Stimulated activated CD8-positive, alpha-beta memory T cell treated with anti-CD3 and anti-CD28 coated beads, Interleukin-4, amount 100 ng/mL, for 48 hours (primary cell): ENCODE results near the gene PXYLP1.
"Not testable (repeated sequence)": the region's sequence is repeated elsewhere in the genome, so short reads cannot be mapped to it uniquely, and the experiment has no call there.

Experiments used
- DNase-seq: peaks from one replicate; pipeline ENCODE4 v3.0.0-alpha.2; 2020

Gene PXYLP1

DNA sequence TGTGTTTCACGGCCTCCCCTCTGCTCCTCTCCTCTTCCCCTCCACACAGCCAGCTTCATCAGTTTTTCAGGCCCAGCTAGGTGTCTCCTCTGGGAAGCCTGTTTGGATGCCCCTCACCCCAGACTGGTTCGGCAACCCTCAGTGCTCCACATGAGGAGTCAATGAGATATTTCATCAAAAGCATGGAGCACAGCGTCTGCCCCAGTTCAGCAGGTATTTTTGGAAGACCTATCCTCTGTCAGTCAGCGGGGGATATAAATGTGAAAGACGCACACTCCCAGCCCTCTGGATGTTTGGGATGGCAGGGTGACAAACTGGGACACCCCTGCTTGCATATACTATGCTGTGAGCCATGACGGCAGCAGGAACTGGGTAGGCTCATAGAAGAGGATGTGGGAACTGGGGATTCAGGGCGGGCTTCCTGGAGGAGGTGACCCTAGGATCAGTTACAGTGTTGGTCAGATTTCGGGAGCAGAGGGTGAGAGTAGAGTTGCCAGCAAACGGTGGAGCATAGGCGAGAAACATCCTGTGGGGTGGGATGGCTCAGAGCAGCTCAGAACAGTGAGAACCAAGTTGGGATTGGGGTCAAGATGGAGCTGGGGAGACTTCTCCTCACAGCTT lies 42.9 kb downstream of the PXYLP1 start:
- DNase-seq, result no peak

DNA sequence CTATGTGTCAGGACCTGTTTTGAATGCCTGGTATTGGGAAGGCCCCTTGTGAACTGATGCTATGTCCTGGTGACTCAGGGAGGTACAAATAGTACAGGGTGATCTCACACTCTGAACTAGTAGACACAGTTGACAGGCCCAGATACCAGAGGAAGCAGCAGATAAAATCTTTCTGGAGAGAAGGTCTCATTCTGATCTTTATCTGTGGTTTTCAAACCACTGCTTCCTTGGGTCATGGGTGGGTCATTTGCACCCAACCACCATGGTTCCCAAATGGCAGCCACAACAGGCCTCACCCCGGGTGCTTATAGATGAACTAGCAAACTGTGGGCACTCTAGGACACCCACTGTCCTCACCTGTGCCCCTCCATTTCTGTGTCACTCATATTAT lies 43.4 kb downstream of the PXYLP1 start:
- no peak for DNase-seq

DNA sequence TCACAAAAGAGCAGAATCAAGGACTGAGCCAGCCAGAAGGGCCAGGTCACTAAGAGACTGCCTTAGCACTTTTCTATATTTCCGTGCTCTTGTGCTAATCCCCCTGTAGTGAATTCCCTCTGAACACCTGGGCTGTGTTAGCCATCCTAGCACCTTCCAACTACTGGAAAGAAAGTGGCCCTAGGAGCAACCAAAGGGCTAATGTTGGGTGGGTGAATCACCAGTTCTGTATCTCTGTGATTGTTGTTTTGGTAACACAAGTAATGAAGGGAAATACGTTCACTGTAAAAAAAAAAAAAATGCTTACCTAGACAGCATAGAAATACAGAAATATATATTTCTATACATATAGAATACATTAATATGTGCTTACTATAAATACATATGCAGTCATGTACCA lies 43.9 kb downstream of the PXYLP1 start:
- no peak for DNase-seq

DNA sequence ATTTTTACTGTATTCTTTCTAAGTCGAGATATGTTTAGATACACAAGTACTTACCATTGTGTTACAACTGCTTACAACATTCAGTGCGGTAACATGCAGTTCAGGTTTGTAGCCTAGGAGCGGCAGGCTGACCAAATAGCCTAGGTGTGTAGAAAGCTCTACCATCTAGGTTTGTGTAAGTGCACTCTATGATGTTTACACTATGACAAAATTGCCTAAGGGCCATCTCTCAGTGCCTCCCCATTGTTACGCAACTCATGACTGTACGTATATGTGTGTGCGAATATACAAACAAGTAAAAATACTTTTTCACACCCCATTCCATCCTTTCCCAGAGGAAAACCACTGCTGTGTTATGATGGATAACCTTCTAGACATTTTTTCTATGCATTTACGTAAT lies 44.3 kb downstream of the PXYLP1 start:
- DNase-seq, result no peak

DNA sequence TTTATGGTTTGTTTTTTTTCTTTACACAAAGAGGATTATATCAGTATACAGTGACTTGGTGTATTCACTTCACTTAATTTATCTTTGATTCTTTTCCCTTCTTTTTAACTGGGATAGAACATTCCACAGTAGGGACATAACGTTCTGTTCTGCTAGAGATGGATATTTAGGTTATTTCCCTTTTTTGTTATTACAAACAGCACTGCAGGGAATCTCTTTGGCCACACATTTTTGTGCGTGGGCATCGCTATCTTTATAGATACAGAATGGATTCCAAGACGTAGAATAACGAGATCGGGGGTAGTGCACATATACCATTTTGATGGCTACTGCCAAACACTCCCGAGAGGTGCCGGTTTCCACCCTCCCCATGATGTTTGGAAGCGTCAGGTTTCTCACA lies 44.8 kb downstream of the PXYLP1 start:
- no peak for DNase-seq

DNA sequence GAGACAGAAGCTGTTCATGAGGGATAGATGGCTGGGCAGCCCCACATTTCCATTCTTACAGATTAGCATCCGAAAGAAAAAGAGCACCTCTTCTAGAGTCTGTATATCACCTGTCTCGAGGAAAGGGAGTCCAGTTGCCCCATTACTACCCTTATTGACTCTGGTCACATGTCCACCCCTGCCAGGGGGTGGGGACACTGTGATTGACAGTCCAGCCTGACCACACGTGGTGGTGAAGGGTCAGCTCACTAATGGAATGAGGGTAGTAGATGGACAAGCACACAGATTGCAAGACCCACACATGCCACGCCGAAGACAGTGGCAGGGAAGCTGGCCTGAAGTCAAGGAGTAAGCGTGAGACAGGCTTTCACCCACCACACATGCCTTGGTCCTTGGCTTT lies 45.8 kb downstream of the PXYLP1 start:
- DNase-seq, result no peak

DNA sequence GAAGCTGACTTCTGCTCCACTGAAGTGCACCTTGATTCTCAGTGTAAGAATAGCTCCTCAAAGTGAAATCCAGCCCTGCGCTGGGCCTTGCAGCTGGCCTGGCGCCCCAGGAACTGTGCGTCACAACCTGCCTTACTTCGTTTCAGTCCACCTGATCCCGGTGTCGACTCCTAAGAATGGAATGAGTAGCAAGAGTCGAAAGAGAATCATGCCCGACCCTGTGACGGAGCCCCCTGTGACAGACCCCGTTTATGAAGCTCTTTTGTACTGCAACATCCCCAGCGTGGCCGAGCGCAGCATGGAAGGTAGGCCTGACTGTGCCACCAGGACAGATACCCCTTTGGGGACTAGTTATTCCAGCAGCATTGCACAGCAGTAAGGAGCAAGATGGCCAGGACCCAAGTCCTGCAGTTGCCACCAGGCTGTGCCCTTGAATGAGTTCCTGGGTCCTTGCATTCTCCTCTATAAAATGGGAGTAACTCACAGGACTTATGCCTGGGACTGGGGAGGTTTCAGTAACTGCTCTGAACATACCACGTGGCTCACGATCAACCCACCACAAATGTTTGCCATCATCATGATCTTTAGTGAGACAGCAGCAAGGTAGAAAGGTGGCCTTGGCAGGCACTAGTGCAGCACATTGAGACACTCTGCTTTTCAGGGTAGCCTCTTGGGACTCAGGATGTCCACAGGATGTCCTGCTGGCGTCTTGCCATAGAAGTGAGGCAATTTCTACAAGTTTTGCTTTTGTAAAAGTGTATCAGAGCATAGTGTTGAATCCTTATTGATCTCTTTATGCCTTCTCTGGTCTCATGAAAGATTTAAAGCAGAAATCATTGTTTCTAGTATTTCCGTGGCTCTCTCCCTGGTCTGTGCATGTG lies 46.8 kb downstream of the PXYLP1 start:
- DNase-seq, result no peak

DNA sequence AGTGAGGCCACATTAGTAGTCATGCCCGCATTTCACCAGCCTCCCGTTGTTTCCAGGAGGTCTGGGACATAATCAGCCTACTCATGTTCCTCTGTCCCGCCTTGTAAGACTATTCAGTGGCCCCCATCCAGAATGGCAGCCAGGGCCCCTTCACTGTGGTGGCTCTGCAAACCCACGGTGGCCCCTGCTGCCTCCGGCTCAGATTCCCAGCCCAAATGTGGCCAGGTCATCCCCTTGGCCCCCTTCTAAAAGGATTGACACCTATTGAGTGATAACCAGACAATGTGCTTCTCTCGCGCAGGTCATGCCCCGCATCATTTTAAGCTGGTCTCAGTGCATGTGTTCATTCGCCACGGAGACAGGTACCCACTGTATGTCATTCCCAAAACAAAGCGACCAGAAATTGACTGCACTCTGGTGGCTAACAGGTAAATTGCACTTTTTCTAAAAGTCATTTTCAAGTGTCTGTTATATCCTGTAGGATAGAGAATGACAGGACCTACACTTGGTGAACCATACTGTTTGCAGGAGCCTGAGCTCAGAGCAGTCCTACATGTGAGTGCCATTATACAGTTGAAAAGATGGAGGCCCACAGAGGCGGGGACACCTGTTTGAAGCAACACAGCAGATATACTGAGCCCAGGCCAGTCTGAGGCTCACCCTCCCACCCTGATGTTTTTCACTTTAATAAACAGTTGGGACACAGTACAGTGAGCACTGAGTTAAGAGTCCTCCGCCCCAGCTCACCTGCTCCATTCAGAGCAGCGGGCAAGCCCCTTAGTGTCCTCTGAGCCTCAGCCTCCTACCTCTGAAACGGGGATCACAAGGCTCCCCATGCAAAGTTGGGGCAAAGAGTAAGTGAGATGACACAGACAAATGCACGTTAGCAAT lies 47.7 kb downstream of the PXYLP1 start:
- DNase-seq, result no peak

DNA sequence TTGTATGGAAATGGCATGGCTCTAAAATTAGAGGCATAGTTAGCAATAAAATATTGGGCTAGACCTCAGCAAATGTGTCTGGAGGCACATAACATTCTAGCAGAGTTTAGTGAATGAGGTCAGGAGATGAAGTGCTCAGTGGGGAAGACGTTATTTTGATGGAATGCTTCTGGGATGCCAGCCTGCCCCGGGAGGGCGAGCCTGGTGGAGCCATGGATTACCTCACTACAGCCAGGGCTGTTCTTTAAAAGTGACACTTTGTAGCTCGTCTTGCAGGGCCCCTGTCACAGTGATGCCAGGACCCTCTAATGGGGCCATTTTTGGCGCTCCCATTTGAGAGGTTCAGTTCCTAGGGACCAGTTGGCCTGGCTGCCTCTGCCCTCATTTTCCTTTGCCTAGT lies 48.5 kb downstream of the PXYLP1 start:
- DNase-seq, result no peak

DNA sequence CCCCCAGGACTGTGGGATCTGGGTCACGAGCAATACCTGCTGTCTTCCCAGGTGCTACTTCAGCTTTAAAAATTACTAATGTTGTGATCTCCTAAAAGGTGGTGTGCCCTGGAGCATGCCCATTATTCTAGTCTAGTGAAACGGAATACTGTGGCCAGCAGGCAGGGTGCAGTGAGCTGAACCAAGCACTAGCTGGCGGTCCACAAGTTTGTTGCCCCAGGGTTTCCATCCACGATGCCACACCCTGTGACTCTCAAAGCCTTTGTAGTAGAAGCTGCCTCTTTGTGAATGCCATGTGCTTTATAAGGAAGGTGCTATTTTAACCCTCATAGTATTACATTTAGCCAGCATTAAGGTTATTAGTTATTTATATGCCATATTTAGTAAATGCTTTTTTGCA lies 49.1 kb downstream of the PXYLP1 start:
- DNase-seq, result no peak

DNA sequence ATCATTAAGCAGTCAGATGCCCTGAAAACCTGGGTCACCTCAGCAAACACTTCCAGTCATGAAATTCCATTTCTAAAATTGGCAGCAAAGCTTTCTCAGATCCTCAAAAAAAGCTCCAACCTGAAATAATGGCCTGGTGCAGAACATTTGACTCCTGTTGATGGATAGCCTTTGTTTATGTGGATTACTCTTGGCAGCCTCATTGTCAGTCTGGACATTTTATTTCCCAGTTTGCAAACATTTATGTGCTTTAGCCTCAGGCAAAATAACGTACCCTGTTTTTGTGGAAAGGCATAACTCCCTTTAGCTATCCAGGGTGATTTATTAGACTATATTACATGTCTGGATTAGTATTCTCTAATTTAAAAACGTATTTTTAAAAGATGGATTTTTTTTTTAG lies 53.9 kb downstream of the PXYLP1 start:
- no peak for DNase-seq

DNA sequence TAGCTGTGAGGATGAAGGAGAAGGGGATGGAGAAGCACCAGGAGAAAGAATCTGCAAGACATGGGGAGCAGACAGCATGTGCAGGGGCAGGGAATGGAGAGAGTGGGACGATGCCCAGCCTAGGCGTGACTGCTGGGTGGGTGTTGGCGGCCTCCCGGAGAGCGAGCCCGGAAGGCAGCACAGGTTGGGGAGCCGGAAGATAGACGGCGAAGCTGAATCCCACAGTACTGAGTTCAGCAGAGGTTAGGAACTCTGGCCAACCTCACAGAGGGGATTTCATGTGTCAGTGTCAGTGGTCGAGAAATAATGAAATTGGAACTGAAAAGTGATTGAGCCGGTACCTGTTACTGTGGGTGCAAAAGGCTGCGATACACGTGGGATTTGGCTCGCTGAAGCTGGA lies 55.2 kb downstream of the PXYLP1 start:
- no peak for DNase-seq

DNA sequence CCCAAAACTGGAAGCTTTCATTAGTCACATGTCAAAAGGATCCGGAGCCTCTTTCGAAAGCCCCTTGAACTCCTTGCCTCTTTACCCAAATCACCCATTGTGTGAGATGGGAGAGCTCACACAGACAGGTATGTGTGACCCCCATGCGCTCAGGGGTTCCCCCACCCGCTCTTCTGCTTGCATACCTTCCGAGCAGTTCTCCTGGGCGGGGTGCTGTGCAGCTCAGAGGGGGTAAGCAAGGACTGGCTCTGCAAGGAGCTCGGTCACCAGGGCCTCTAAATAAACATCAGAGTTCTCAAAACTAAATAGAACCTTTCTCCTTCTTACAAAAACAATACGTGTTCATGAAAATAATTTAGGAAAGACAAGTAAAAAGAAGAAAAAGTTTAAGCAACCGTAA lies 55.7 kb downstream of the PXYLP1 start:
- DNase-seq, result no peak

DNA sequence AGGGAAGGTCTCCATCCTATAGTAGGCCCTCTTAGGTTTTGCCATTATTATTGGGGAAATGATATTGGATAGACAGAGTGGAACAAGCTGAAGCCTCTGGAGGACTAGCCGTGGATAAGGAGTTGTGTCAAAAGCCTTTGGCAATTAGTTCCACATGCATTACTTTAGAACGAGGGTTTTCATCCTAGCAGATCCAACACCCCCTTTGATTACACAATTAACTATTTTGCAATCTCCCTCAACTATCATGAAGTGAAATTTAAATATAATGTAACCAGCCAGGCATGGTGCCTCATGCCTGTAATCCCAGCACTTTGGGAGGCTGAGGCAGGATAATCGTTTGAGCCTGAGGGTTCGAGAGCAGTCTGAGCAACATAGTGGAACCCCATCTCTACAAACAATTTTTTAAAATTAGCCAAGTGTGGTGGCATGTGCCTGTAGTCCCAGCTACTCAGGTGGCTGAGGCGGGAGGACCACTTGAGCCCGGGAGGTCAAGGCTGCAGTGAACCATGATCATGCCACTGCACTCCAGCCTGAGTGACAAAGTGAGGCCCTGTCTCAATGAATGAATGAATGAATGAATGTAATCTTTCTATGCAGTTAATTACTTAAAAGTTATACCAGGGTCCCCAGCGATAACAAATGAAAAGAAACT lies 56.8 kb downstream of the PXYLP1 start:
- no peak for DNase-seq

DNA sequence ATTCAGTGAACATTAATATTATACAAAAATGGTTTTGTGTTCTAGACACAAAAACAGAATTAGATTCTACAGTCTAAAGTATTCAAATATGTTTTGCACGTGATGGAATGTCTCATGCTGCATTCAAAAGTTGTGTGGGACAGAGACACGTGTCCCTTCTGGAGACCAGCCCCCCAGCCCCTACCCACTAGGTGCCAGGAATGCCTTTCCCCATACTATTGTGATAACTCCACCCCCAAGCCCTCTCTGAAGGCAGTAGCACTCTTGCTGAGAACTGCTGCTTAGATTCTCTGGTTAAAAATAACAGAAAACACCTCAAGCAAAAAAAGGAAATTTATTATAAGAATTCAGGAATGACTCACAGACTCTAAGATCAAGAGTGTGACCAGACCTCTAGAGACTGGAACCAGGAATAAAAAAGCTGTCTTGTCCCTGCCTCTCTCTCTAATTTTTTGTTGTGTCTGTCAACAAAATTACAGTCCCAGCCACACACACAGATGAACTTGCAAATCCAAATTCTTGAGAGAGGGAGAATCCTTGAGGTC lies 57.7 kb downstream of the PXYLP1 start:
- DNase-seq, result no peak

DNA sequence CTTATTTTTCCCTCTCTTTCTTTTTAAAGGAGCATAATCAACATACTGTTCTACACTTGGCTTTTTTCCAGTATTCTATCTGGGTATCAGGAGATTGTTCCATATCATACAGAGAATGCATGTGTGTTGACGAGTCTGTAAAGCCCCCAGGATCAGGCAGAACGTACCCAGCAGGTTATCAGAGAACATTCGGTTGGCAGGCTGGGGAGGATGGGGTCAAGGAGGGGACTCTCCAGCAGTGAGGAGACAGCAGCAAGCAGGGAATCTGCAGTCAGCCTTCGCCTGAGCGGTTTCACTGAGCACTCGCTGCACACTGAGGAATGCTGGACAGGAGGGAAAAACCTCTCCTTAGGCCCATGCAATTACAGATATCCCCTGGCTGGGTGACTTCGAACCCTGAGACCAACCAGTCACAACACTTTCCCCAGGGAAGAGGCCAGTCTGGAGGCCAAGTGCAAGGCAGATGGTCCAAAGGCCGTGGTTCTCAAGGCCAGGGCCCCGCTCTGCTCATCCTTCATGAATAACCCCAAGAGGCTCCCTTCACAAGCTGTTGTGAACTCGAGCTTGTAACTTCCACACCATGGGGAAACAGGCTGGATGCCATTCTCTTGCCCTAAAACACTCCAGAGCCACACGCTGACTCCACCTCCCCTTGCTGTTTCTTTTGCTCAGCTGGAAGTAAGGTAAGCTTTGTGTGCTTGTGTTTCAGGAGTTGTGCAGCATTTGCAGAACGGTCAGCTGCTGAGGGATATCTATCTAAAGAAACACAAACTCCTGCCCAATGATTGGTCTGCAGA lies 60.1 kb downstream of the PXYLP1 start:
- no peak for DNase-seq

DNA sequence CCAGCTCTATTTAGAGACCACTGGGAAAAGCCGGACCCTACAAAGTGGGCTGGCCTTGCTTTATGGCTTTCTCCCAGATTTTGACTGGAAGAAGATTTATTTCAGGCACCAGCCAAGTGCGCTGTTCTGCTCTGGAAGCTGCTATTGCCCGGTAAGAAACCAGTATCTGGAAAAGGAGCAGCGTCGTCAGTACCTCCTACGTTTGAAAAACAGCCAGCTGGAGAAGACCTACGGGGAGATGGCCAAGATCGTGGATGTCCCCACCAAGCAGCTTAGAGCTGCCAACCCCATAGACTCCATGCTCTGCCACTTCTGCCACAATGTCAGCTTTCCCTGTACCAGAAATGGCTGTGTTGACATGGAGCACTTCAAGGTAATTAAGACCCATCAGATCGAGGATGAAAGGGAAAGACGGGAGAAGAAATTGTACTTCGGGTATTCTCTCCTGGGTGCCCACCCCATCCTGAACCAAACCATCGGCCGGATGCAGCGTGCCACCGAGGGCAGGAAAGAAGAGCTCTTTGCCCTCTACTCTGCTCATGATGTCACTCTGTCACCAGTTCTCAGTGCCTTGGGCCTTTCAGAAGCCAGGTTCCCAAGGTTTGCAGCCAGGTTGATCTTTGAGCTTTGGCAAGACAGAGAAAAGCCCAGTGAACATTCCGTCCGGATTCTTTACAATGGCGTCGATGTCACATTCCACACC lies 60.9 kb downstream of the PXYLP1 start:
- no peak for DNase-seq

DNA sequence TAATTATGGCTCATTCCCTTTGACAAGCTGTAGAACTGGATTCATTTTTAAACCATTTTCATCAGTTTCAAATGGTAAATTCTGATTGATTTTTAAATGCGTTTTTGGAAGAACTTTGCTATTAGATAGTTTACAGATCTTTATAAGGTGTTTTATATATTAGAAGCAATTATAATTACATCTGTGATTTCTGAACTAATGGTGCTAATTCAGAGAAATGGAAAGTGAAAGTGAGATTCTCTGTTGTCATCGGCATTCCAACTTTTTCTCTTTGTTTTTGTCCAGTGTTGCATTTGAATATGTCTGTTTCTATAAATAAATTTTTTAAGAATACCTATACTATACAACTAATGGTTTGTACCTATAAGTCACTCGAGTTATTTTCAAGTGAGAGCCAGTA lies 62.7 kb downstream of the PXYLP1 start:
- no peak for DNase-seq

DNA sequence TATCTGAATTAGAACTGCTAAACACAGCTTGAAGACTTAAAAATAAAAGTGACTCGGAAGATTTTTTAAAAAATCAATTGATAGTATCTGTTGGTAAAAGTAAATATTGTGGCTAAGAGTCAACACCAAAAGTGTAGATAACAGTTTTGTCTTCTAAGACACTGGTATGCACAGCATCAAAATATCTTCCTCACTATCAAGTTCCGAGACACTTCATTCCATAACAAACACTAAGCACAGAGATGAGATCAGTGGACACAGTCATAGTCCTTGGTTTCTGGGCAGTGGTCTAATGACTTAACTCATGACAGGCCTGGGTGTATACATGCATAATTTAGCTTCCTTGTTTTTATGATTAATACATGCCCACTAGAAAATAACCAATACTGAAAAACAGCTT lies 63.2 kb downstream of the PXYLP1 start:
- no peak for DNase-seq

DNA sequence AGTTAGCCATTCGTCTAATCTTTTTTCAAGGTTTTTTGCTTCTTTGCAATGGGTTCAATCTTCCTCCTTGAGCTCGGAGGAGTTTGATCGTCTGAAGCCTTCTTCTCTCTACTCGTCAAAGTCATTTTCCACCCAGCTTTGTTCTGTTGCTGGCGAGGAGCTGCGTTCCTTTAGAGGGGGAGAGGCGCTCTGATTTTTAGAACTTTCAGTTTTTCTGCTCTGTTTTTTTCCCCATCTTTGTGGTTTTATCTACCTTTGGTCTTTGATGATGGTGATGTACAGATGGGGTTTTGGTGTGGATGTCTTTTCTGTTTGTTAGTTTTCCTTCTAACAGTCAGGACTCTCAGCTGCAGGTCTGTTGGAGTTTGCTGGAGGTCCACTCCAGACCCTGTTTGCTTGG lies 68.8 kb downstream of the PXYLP1 start:
- not testable (repeated sequence) for DNase-seq
